GM23338 (cell line): Measurements from ENCODE around the gene CCDC63. TPM values are rescaled to one million over a fixed set of nuclear protein-coding genes. Genes with fewer than 3 reads are reported as not detected.

ENCODE experiments used
- ATAC-seq: fragments of 200-7000 bp; cut with Tn5 transposase; 3 replicates; pipeline ENCODE4 v1.9.1; 2020
- DNase-seq: peaks from one replicate; pipeline ENCODE4 v3.0.0-alpha.2; 2015; ENCODE audit warnings: low spot score
- H2AFZ ChIP-seq: fragments of 200-600 bp; sonication (generic); 2 replicates; pipeline ENCODE4 v1.8.0; 2016; ENCODE audit warnings: antibody characterized with exemption, mild to moderate bottlenecking, moderate library complexity
- H3F3A ChIP-seq: fragments of 200-600 bp; sonication (generic); replicated peaks from 2 replicates; pipeline ENCODE4 v1.8.0; 2017; ENCODE audit warnings: antibody characterized with exemption, mixed run types, low read depth
- H3K27ac ChIP-seq: fragments of 200-600 bp; sonication (generic); 2 replicates; pipeline ENCODE4 v1.6.1; 2016; ENCODE audit warnings: low read depth
- H3K27me3 ChIP-seq: fragments of 200-600 bp; sonication (generic); 2 replicates; pipeline ENCODE4 v1.8.0; 2016; ENCODE audit warnings: mild to moderate bottlenecking, mixed run types, moderate library complexity; ENCODE audit not compliant: insufficient read depth
- H3K36me3 ChIP-seq: fragments of 200-600 bp; sonication (generic); 2 replicates; pipeline ENCODE4 v1.8.0; 2016; ENCODE audit warnings: mild to moderate bottlenecking; ENCODE audit not compliant: insufficient read depth
- H3K4me1 ChIP-seq: fragments of 200-600 bp; sonication (generic); 2 replicates; pipeline ENCODE4 v1.8.0; 2016; ENCODE audit warnings: mild to moderate bottlenecking, moderate library complexity; ENCODE audit not compliant: insufficient read depth
- H3K4me2 ChIP-seq: fragments of 200-600 bp; sonication (generic); 2 replicates; pipeline ENCODE4 v1.7.1; 2017; ENCODE audit warnings: mixed run types
- H3K4me3 ChIP-seq: fragments of 200-600 bp; sonication (generic); 2 replicates; pipeline ENCODE4 v1.6.1; 2016; ENCODE audit warnings: mixed run types
- H3K79me2 ChIP-seq: fragments of 200-600 bp; sonication (generic); replicated peaks from 2 replicates; pipeline ENCODE4 v1.8.0; 2017; ENCODE audit warnings: mild to moderate bottlenecking; ENCODE audit not compliant: insufficient read depth
- H3K9me2 ChIP-seq: fragments of 200-600 bp; sonication (generic); 2 replicates; pipeline ENCODE4 v1.8.0; 2017; ENCODE audit not compliant: insufficient read depth
- H4K20me1 ChIP-seq: fragments of 200-600 bp; sonication (generic); replicated peaks from 2 replicates; pipeline ENCODE4 v1.8.0; 2017; ENCODE audit warnings: mild to moderate bottlenecking; ENCODE audit not compliant: insufficient read depth
- H3K27ac Mint-ChIP-seq: 2 replicates; pipeline ENCODE4 v1.8.0; 2020; ENCODE audit warnings: inconsistent platforms, mild to moderate bottlenecking, moderate library complexity, mixed read lengths
- H3K27me3 Mint-ChIP-seq: 3 replicates; pipeline ENCODE4 v1.8.0; 2022; ENCODE audit warnings: low read depth, mild to moderate bottlenecking, moderate library complexity, mixed read lengths, inconsistent platforms; ENCODE audit not compliant: insufficient read depth, poor library complexity
- H3K36me3 Mint-ChIP-seq: 3 replicates; pipeline ENCODE4 v1.8.0; 2021; ENCODE audit warnings: low read depth, mild to moderate bottlenecking, inconsistent platforms, moderate library complexity, mixed read lengths
- H3K4me1 Mint-ChIP-seq: 3 replicates; pipeline ENCODE4 v1.8.0; 2020; ENCODE audit warnings: mild to moderate bottlenecking, inconsistent platforms, mixed read lengths
- H3K4me3 Mint-ChIP-seq: 3 replicates; pipeline ENCODE4 v1.8.0; 2021; ENCODE audit warnings: moderate library complexity, mild to moderate bottlenecking, inconsistent platforms, mixed read lengths
- H3K9me3 Mint-ChIP-seq: 3 replicates; pipeline ENCODE4 v1.8.0; 2020; ENCODE audit warnings: moderate library complexity, mild to moderate bottlenecking, inconsistent platforms, mixed read lengths
- CREB1 ChIP-seq: fragments of 250-450 bp; sonication (Bioruptor Pico); IDR thresholded peaks from 2 replicates; pipeline ENCODE4 v1.5.0; 2020; ENCODE audit warnings: low read depth, mild to moderate bottlenecking, moderate library complexity
- ETS1 ChIP-seq: IDR thresholded peaks from 2 replicates; pipeline ENCODE4 v1.6.1; 2016; ENCODE audit warnings: antibody characterized with exemption
- EZH2 ChIP-seq: fragments of 200-600 bp; sonication (generic); IDR thresholded peaks from one replicate; pipeline ENCODE4 v1.8.0; 2017; ENCODE audit warnings: antibody characterized with exemption, mild to moderate bottlenecking, low read depth; ENCODE audit not compliant: unreplicated experiment
- JUNB ChIP-seq: IDR thresholded peaks from one replicate; pipeline ENCODE4 v1.6.1; 2016; ENCODE audit warnings: antibody characterized with exemption; ENCODE audit not compliant: unreplicated experiment
- NANOG ChIP-seq: IDR thresholded peaks from 2 replicates; pipeline ENCODE4 v1.6.1; 2016; ENCODE audit warnings: antibody characterized with exemption, borderline replicate concordance
- POLR2AphosphoS5 ChIP-seq: IDR thresholded peaks from 2 replicates; pipeline ENCODE4 v1.6.1; 2016; ENCODE audit warnings: antibody characterized with exemption, low read depth
- REST ChIP-seq: IDR thresholded peaks from one replicate; pipeline ENCODE4 v1.6.1; 2018; ENCODE audit warnings: antibody characterized with exemption; ENCODE audit not compliant: unreplicated experiment
- STAT1 ChIP-seq: IDR thresholded peaks from one replicate; pipeline ENCODE4 v1.6.1; 2016; ENCODE audit warnings: antibody characterized with exemption; ENCODE audit not compliant: unreplicated experiment
- ZNF331 ChIP-seq: fragments of 250-450 bp; sonication (Bioruptor Pico); IDR thresholded peaks from 2 replicates; pipeline ENCODE4 v1.5.0; 2020; ENCODE audit warnings: low read depth, mild to moderate bottlenecking, moderate library complexity
- ZNF462 ChIP-seq: fragments of 250-450 bp; sonication (Bioruptor Pico); IDR thresholded peaks from 2 replicates; pipeline ENCODE4 v1.5.0; 2020; ENCODE audit warnings: mild to moderate bottlenecking, moderate library complexity
- polyA plus RNA-seq: library from polyadenylated mRNA; unstranded; fragments of >200 nt; fragmentation: Nextera tagmentation; extraction: Ambion mirVana; gene quantifications from 2 replicates; pipeline ENCODE4 v1.2.1, GENCODE V29; 2016
- total RNA-seq: library from RNA; depleted of rRNA; stranded (reverse); fragments of >200 nt; shearing (Covaris generic); gene quantifications from 2 replicates; pipeline ENCODE4 v1.2.3, GENCODE V29; 2014

Gene CCDC63
- total and polyA plus RNA-seq, 2 experiments from 2014 or later: 1.8 TPM; not detected in 1

GRCh38 chr12:110889361-110889760 lies 42.6 kb downstream of the CCDC63 start (continued):
- no peak for TF ChIP-seq JUNB
- no peak for TF ChIP-seq EZH2
- TF ChIP-seq NANOG: no peak
- no peak for TF ChIP-seq STAT1
- no peak for TF ChIP-seq REST

- Mint-ChIP-seq H3K4me3 (no peak overlapping the region), H3K27me3 (peaks cover 6% of the 10 kb centered on the region), H3K4me1 (peaks cover 3% of the 10 kb centered on the region), H3K9me3 (no peaks in the 10 kb centered on the region), H3K27ac (no peak overlapping the region), H3K36me3 (no peaks in the 10 kb centered on the region)
- Histone ChIP-seq H3K4me3 (peak overlapping the region; percentile 42; the same call in 1 of the 2 replicates), H3K27me3 (no peaks in the 10 kb centered on the region), H3K27ac (no peak overlapping the region), H2AFZ (peak overlapping the region; percentile 47), H3K79me2 (no peaks in the 10 kb centered on the region), H3K4me2 (peak overlapping the region; percentile 69; the same call in 1 of the 2 replicates), H3F3A (peaks cover 7% of the 10 kb centered on the region; the same call in 1 of the 2 replicates), H3K4me1 (no peaks in the 10 kb centered on the region), H3K9me2 (no peaks in the 10 kb centered on the region), H4K20me1 (no peaks in the 10 kb centered on the region), H3K36me3 (no peaks in the 10 kb centered on the region)
- TF ChIP-seq ZNF462 (CRISPR knock-in tag) (no peak), CREB1 (CRISPR knock-in tag) (no peak), ETS1 (no peak), ZNF331 (no peak), POLR2AphosphoS5 (no peak)
- ATAC-seq: no peak
- no peak for DNase-seq
These were observed 47.2 kb downstream of the CCDC63 start for GRCh38 chr12:110893956-110894355.
